Panc1 (cell line): ENCODE data around the gene TTC23. TPM values are rescaled to one million over a fixed set of nuclear protein-coding genes. Genes with fewer than 3 reads are reported as not detected.

Experiments used
- ATAC-seq: fragments of 200-7000 bp; cut with Tn5 transposase; 2 replicates; pipeline ENCODE4 v1.9.1; 2020; ENCODE audit warnings: mild to moderate bottlenecking, moderate library complexity
- BruUV-seq: library from RNA; stranded (reverse); fragments of 400-500 nt; replicated peaks from 2 replicates; lab custom pipeline; 2021; lab: Mats Ljungman, UMichigan
- CTCF ChIA-PET: fragments of 300-600 bp; sonication (Branson Sonifier 250); formaldehyde crosslinking; loops from one replicate; lab custom pipeline; 2022; ENCODE audit warnings: antibody characterized with exemption; lab: Charles Lee
- POLR2A ChIA-PET: fragments of 300-600 bp; sonication (Branson Sonifier 250); formaldehyde crosslinking; loops from one replicate; lab custom pipeline; 2022; ENCODE audit warnings: antibody characterized with exemption; lab: Charles Lee
- DNase-seq: peaks from one replicate; pipeline ENCODE4 v3.0.0-alpha.2; 2010; ENCODE audit warnings: low read depth, low spot score
- H3K27ac ChIP-seq: 2 replicates; pipeline ENCODE4 v1.5.1; 2011; ENCODE audit warnings: mild to moderate bottlenecking, low read length, inconsistent platforms
- H3K27me3 ChIP-seq: fragments of 200-500 bp; sonication (Bioruptor generic); 2 replicates; pipeline ENCODE4 v1.6.0; 2014; ENCODE audit warnings: low read length, inconsistent platforms; ENCODE audit not compliant: control insufficient read depth, insufficient read depth
- H3K36me3 ChIP-seq: fragments of 200-500 bp; sonication (Bioruptor generic); 2 replicates; pipeline ENCODE4 v1.5.1; 2014; ENCODE audit warnings: inconsistent platforms, mild to moderate bottlenecking, low read length, moderate library complexity; ENCODE audit not compliant: control insufficient read depth, insufficient read depth
- H3K4me1 ChIP-seq: 2 replicates; pipeline ENCODE4 v1.5.1; 2011; ENCODE audit warnings: inconsistent platforms, mild to moderate bottlenecking, low read length, moderate library complexity; ENCODE audit not compliant: control insufficient read depth, insufficient read depth
- H3K4me3 ChIP-seq, 2 experiments: 2 replicates each; pipeline ENCODE4 v1.5.1; 2011 to 2012; ENCODE audit warnings: low read depth in 2 of 2, low read length in 2 of 2, mild to moderate bottlenecking in 2 of 2, inconsistent platforms in 1 of 2, moderate library complexity in 1 of 2
- H3K9me3 ChIP-seq: fragments of 200-500 bp; sonication (Bioruptor generic); 2 replicates; pipeline ENCODE4 v1.5.1; 2014; ENCODE audit warnings: low read depth, mild to moderate bottlenecking, inconsistent platforms, low read length, moderate library complexity; ENCODE audit not compliant: control insufficient read depth, insufficient read depth
- POLR2AphosphoS5 ChIP-seq: IDR thresholded peaks from 2 replicates; pipeline ENCODE4 v1.6.1; 2012; ENCODE audit warnings: mild to moderate bottlenecking, low read depth, low read length, moderate library complexity
- REST ChIP-seq, 2 experiments: IDR thresholded peaks; 2 replicates each; pipeline ENCODE4 v1.6.1; 2011 to 2012; ENCODE audit warnings: low read depth in 2 of 2, control low read depth in 1 of 2, low read length in 1 of 2, mild to moderate bottlenecking in 1 of 2, moderate library complexity in 1 of 2; ENCODE audit not compliant: insufficient read depth in 1 of 2
- SIN3A ChIP-seq: IDR thresholded peaks from 2 replicates; pipeline ENCODE4 v1.6.1; 2012; ENCODE audit warnings: low read depth, mild to moderate bottlenecking, low read length, moderate library complexity, borderline replicate concordance; ENCODE audit not compliant: insufficient read depth
- TCF7L2 ChIP-seq: IDR thresholded peaks from 2 replicates; pipeline ENCODE4 v1.6.1; 2011; ENCODE audit warnings: mild to moderate bottlenecking, low read depth, low read length, inconsistent platforms
- in situ Hi-C: cut with HindIII; loops from 2 replicates; pipeline ENCODE4 v1.10.0; 2016; ENCODE audit warnings: low sequenced_read_pairs, low pct_unique_long_range_greater_than_20kb
- intact Hi-C: fragments of 100-400 bp; cut with micrococcal nuclease; formaldehyde crosslinking; loops from one replicate; pipeline ENCODE4 v1.10.0; 2022; ENCODE audit not compliant: unreplicated experiment
- total RNA-seq: library from RNA; stranded (reverse); gene quantifications from one replicate; pipeline ENCODE4 v1.2.1, GENCODE V29; 2021; ENCODE audit not compliant: unreplicated experiment
- TF ChIP-seq, protein P1 (sequence below): fragments of 450-650 bp; IDR thresholded peaks from 2 replicates; pipeline ENCODE4 v1.5.1; 2017; ENCODE audit warnings: mild to moderate bottlenecking

The TTC23 gene
- total RNA-seq, 1 experiment from 2014 or later = 21.7 TPM

GRCh38 chr15:99148851-99149276 lies 100.5 kb downstream of the TTC23 start:
- no peak overlapping the region for H3K27ac ChIP-seq
- H3K4me3 ChIP-seq = no peak overlapping the region
- H3K4me1 ChIP-seq = no peaks in the 10 kb centered on the region
- intact Hi-C loops (no loop called here), in situ Hi-C loops (no loop called here)
- POLR2A ChIA-PET = no interaction called here
- no peak for TF ChIP-seq SIN3A
- no peak for TF ChIP-seq REST (IDR thresholded peaks at IDR 0.05; ENCODE audit: insufficient read depth in 1 of 2, low read depth in 2 of 2, low read length in 1 of 2)
- no peak for TF ChIP-seq TCF7L2
- TF ChIP-seq, protein P1, sequence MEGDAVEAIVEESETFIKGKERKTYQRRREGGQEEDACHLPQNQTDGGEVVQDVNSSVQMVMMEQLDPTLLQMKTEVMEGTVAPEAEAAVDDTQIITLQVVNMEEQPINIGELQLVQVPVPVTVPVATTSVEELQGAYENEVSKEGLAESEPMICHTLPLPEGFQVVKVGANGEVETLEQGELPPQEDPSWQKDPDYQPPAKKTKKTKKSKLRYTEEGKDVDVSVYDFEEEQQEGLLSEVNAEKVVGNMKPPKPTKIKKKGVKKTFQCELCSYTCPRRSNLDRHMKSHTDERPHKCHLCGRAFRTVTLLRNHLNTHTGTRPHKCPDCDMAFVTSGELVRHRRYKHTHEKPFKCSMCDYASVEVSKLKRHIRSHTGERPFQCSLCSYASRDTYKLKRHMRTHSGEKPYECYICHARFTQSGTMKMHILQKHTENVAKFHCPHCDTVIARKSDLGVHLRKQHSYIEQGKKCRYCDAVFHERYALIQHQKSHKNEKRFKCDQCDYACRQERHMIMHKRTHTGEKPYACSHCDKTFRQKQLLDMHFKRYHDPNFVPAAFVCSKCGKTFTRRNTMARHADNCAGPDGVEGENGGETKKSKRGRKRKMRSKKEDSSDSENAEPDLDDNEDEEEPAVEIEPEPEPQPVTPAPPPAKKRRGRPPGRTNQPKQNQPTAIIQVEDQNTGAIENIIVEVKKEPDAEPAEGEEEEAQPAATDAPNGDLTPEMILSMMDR = no peak
- H3K9me3 ChIP-seq = no peaks in the 10 kb centered on the region
- DNase-seq (no peak), ATAC-seq (peak; percentile 48; the same call in 1 of the 2 replicates)
- BruUV-seq = no TSS peak
- H3K27me3 ChIP-seq = no peaks in the 10 kb centered on the region
- CTCF ChIA-PET = no interaction called here
- H3K36me3 ChIP-seq = no peaks in the 10 kb centered on the region

DNA sequence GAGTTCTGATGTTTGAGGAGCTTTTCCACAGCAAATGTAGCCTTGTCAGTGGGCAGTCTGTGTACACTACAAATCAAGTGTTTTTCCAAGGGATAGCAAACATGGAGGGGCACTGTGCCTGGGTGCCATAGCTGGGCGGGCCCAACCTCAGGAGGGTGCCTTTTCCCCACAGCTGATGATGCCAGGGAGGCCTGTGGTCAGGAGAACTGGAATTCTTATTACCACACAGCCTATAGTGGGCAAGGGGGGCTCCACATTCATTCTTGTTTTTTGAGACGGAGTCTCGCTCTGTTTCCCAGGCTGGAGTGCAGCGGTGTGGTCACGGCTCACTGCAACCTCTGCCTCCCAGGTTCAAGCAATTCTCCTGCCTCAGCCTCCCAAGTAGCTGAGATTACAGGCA lies 102.7 kb downstream of the TTC23 start:
- intact Hi-C loops (no loop called here), in situ Hi-C loops (no loop called here)
- no peaks in the 10 kb centered on the region for H3K9me3 ChIP-seq
- no peaks in the 10 kb centered on the region for H3K36me3 ChIP-seq
- DNase-seq (no peak), ATAC-seq (no peak)
- no peak overlapping the region for H3K4me3 ChIP-seq
- CTCF ChIA-PET = interaction anchor here (0.7 kb wide), 1 partner anchor 17 kb away, joined by 6 read pairs; no protein-coding TSS in a partner anchor
- TF ChIP-seq REST (IDR thresholded peaks at IDR 0.05; ENCODE audit: insufficient read depth in 1 of 2, low read depth in 2 of 2, low read length in 1 of 2) (no peak), TCF7L2 (no peak), POLR2AphosphoS5 (no peak), SIN3A (no peak)
- TF ChIP-seq, protein P1 = no peak
- BruUV-seq = no TSS peak
- POLR2A ChIA-PET = no interaction called here
- H3K27me3 ChIP-seq = no peaks in the 10 kb centered on the region
- H3K4me1 ChIP-seq = no peaks in the 10 kb centered on the region
- no peak overlapping the region for H3K27ac ChIP-seq
